Measurements from ENCODE around the gene JDP2.

The JDP2 gene

GRCh38 chr14:75411214-75411540 lies 16.6 kb upstream of the JDP2 start:
- no peak for DNase-seq

- DNase-seq: no peak
Observed at GRCh38 chr14:75413013-75413412, 14.8 kb upstream of the JDP2 start.

- peak; percentile 27 for DNase-seq
Observed at GRCh38 chr14:75417674-75418073, 10.1 kb upstream of the JDP2 start.

- DNase-seq: peak; percentile 70
Observed at GRCh38 chr14:75418850-75419768, 8.7 kb upstream of the JDP2 start.

- no peak for DNase-seq
Observed at GRCh38 chr14:75422169-75422568, 5.7 kb upstream of the JDP2 start.

GRCh38 chr14:75424496-75424895 lies 3.3 kb upstream of the JDP2 start:
- DNase-seq: no peak

GRCh38 chr14:75425446-75425845 lies 2.4 kb upstream of the JDP2 start:
- DNase-seq: no peak

GRCh38 chr14:75426332-75427125 lies 1.3 kb upstream of the JDP2 start:
- no peak for DNase-seq

- no peak for DNase-seq
Observed at GRCh38 chr14:75427126-75427481, 718 bp upstream of the JDP2 start.

- DNase-seq: peak; percentile 35
Observed at GRCh38 chr14:75428230-75429104, 645 bp downstream of the JDP2 start.

GRCh38 chr14:75429562-75429961 lies 1.7 kb downstream of the JDP2 start:
- no peak for DNase-seq

- DNase-seq: no peak
Observed at GRCh38 chr14:75430116-75430515, 2.3 kb downstream of the JDP2 start.

- DNase-seq: no peak
Observed at GRCh38 chr14:75430526-75430925, 2.7 kb downstream of the JDP2 start.

- no peak for DNase-seq
Observed at GRCh38 chr14:75430976-75431375, 3.2 kb downstream of the JDP2 start.

- DNase-seq: no peak
Observed at GRCh38 chr14:75431827-75432226, 4.0 kb downstream of the JDP2 start.

- no peak for DNase-seq
Observed at GRCh38 chr14:75432411-75432810, 4.6 kb downstream of the JDP2 start.

GRCh38 chr14:75433631-75434071 lies 5.8 kb downstream of the JDP2 start:
- no peak for DNase-seq

- DNase-seq: no peak
Observed at GRCh38 chr14:75434138-75434889, 6.5 kb downstream of the JDP2 start.

- no peak for DNase-seq
Observed at GRCh38 chr14:75434890-75435248, 7.0 kb downstream of the JDP2 start.

GRCh38 chr14:75435473-75435872 lies 7.7 kb downstream of the JDP2 start:
- no peak for DNase-seq

GRCh38 chr14:75437201-75438143 lies 9.7 kb downstream of the JDP2 start:
- no peak for DNase-seq

Data from hematopoietic multipotent progenitor cell treated with erythropoietin and hydrocortisone succinate and interleukin-3 and kit ligand, for 4 days (in vitro differentiated cells).